Mucosa of descending colon (tissue), 3 donors: ENCODE measurements around the gene GABBR2. TPM values are rescaled to one million over a fixed set of nuclear protein-coding genes. Genes with fewer than 3 reads are reported as not detected.

Source experiments
- ATAC-seq: fragments of 200-7000 bp; cut with Tn5 transposase; one replicate; pipeline ENCODE4 v1.9.1; 2020; ENCODE audit warnings: mild to moderate bottlenecking, moderate library complexity
- DNase-seq, 3 donors: peaks; one replicate each; pipeline ENCODE4 v3.0.0-alpha.2; 2020
- H3K36me3 ChIP-seq: fragments of 200-600 bp; one replicate; pipeline ENCODE4 v1.8.0; 2021; ENCODE audit warnings: low read depth, mild to moderate bottlenecking
- H3K4me1 ChIP-seq: fragments of 200-600 bp; one replicate; pipeline ENCODE4 v1.8.0; 2021; ENCODE audit warnings: low read depth, mild to moderate bottlenecking
- H3K4me3 ChIP-seq: fragments of 200-600 bp; one replicate; pipeline ENCODE4 v1.8.0; 2021; ENCODE audit warnings: mild to moderate bottlenecking
- H3K9me3 ChIP-seq: fragments of 200-600 bp; one replicate; pipeline ENCODE4 v1.8.0; 2021; ENCODE audit warnings: mild to moderate bottlenecking
- CTCF ChIP-seq: fragments of 200-600 bp; IDR thresholded peaks from one replicate; pipeline ENCODE4 v1.8.0; 2022; ENCODE audit warnings: antibody characterized with exemption, mild to moderate bottlenecking
- intact Hi-C, 2 donors: fragments of 100-400 bp; cut with DNase I in 1 of 2; cut with micrococcal nuclease in 1 of 2; formaldehyde crosslinking; loops; one replicate each; pipeline versions ENCODE4 v1.11.0 to v1.11.1; 2022; cut with DNase I, micrococcal nuclease
- total RNA-seq, 3 donors: library from RNA; stranded (reverse); fragmentation: NEBNext Ultra II Directional in 2 of 3; extraction: Animal tissue kit (Norgen Biotek cat#: 25700) in 2 of 3; gene quantifications; one replicate each; pipeline versions ENCODE4 v1.2.1 to v1.2.4, GENCODE V29; 2021 to 2023
- donor health status: DM: no; HTN: no; CAD: no; lungs with moderate emphysema.
- donor health status: DM: no; HTN: no; CAD: no.
- donor health status: DM: no; HTN: yes; CAD: no.

Gene GABBR2
- total RNA-seq, 3 donors from 2014 or later, result 0.35 TPM; not detected in 2

GRCh38 chr9:98416294-98417248 lies 292.2 kb downstream of the GABBR2 start:
- ATAC-seq (no peak), DNase-seq (no peak)
- no peaks in the 10 kb centered on the region for H3K4me1 ChIP-seq
- H3K9me3 ChIP-seq, result no peaks in the 10 kb centered on the region
- H3K36me3 ChIP-seq, result no peaks in the 10 kb centered on the region
- H3K4me3 ChIP-seq, result no peak overlapping the region
- no peak for TF ChIP-seq CTCF
- intact Hi-C loops, result no loop called here

GRCh38 chr9:98415782-98416181 lies 293.0 kb downstream of the GABBR2 start:
- no peak for TF ChIP-seq CTCF
- H3K9me3 ChIP-seq, result no peaks in the 10 kb centered on the region
- no peaks in the 10 kb centered on the region for H3K4me1 ChIP-seq
- H3K36me3 ChIP-seq, result no peaks in the 10 kb centered on the region
- no peak overlapping the region for H3K4me3 ChIP-seq
- ATAC-seq (no peak), DNase-seq (no peak)
- intact Hi-C loops, result no loop called here

- TF ChIP-seq CTCF, result no peak
- no peaks in the 10 kb centered on the region for H3K9me3 ChIP-seq
- no peak overlapping the region for H3K4me3 ChIP-seq
- DNase-seq (no peak), ATAC-seq (no peak)
- intact Hi-C loops, result no loop called here
- H3K4me1 ChIP-seq, result no peaks in the 10 kb centered on the region
- no peaks in the 10 kb centered on the region for H3K36me3 ChIP-seq
Measured at GRCh38 chr9:98413084-98413483, 295.7 kb downstream of the GABBR2 start.

- DNase-seq (no peak), ATAC-seq (no peak)
- H3K9me3 ChIP-seq, result no peaks in the 10 kb centered on the region
- H3K4me3 ChIP-seq, result no peak overlapping the region
- no peaks in the 10 kb centered on the region for H3K36me3 ChIP-seq
- no peak for TF ChIP-seq CTCF
- H3K4me1 ChIP-seq, result no peaks in the 10 kb centered on the region
- intact Hi-C loops, result no loop called here
Measured at GRCh38 chr9:98412101-98412842, 296.5 kb downstream of the GABBR2 start.

GRCh38 chr9:98410185-98410697 lies 298.5 kb downstream of the GABBR2 start:
- no peak for TF ChIP-seq CTCF
- ATAC-seq, result peak; percentile 22
- peak in 1 of 3 donors; percentile 28 for DNase-seq
- Histone ChIP-seq H3K4me3 (no peak overlapping the region), H3K9me3 (no peaks in the 10 kb centered on the region), H3K36me3 (no peaks in the 10 kb centered on the region), H3K4me1 (no peaks in the 10 kb centered on the region)
- intact Hi-C loops, result no loop called here
